AG09309 (cell line): ENCODE data around the gene ALDH1A1.

Source experiments
- DNase-seq: peaks from one replicate; pipeline ENCODE4 v3.0.0-alpha.2; 2010; ENCODE audit warnings: low read depth
- H3K4me3 ChIP-seq: 2 replicates; pipeline ENCODE4 v1.5.1; 2011; ENCODE audit warnings: mild to moderate bottlenecking, low read depth, low read length, moderate library complexity; ENCODE audit not compliant: control insufficient read depth
- CTCF ChIP-seq: IDR thresholded peaks from 2 replicates; pipeline ENCODE4 v1.5.1; 2011; ENCODE audit warnings: mild to moderate bottlenecking, low read depth, low read length, inconsistent platforms; ENCODE audit not compliant: insufficient read depth, control insufficient read depth; ENCODE audit errors: missing control alignments

Gene ALDH1A1

GRCh38 chr9:72931437-72931836 is 21.4 kb downstream of the ALDH1A1 start:
- DNase-seq, result no peak
- no peak overlapping the region for H3K4me3 ChIP-seq
- no peak for TF ChIP-seq CTCF

GRCh38 chr9:72930828-72931227 is 22.0 kb downstream of the ALDH1A1 start:
- H3K4me3 ChIP-seq, result no peak overlapping the region

GRCh38 chr9:72929542-72929941 is 23.3 kb downstream of the ALDH1A1 start:
- no peak for TF ChIP-seq CTCF

More at GRCh38 chr9:72930828-72931227, 22.0 kb downstream of the ALDH1A1 start:
- no peak for DNase-seq
- TF ChIP-seq CTCF, result no peak

GRCh38 chr9:72928042-72928507 is 24.8 kb downstream of the ALDH1A1 start:
- no peak for TF ChIP-seq CTCF
- H3K4me3 ChIP-seq, result no peak overlapping the region
- DNase-seq, result no peak

More at GRCh38 chr9:72929542-72929941, 23.3 kb downstream of the ALDH1A1 start:
- H3K4me3 ChIP-seq, result no peak overlapping the region
- no peak for DNase-seq

- no peak for TF ChIP-seq CTCF
- H3K4me3 ChIP-seq, result no peak overlapping the region
- no peak for DNase-seq
Observed at GRCh38 chr9:72926506-72926905, 26.3 kb downstream of the ALDH1A1 start.

GRCh38 chr9:72925891-72926290 is 27.0 kb downstream of the ALDH1A1 start:
- no peak for DNase-seq
- no peak for TF ChIP-seq CTCF
- no peak overlapping the region for H3K4me3 ChIP-seq
